GM18868 (cell line): ENCODE results near the gene FKBP1C.

Experiments
- ATAC-seq: cut with Tn5 transposase; IDR thresholded peaks from one replicate; pipeline ENCODE4 v1.9.1; 2021; ENCODE audit warnings: mild to moderate bottlenecking, moderate library complexity; ENCODE audit not compliant: unreplicated experiment

Gene FKBP1C

DNA sequence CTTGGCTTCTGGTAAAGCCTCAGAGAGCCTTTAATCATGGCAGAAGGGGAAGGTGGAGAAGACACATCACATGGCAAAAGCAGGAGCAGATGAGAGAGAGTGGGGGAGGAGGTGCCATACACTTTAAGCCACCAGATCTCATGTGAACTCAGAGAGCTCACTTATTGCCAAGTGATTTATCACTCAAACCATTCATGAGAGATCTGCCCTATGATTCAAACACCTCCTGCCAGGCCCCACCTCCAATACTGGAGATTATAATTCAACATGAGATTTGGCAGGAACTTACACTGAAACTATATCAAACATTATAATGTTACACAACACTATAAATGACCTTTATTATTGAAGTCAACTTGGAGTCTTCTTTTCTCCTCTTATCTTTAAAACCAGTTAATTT lies 47.9 kb downstream of the FKBP1C start:
- no peak for ATAC-seq

DNA sequence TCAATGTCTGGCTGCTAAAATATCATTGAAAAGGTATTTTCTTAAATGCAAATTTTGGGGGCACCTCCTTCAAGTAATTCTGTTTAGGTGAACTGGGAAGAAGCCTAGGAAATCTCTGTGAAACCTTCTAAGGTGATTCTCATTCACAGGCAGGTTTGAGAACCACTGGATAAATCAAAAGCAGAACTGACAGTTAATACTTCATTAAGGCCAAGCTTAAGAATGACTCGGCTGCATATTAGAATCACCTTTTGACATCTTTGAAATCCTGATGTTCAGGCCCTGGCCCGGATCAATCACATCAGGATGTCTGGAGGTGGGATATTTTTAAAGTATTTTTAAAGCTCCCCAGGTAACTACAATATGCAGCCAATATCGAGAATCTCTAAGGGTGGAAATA lies 50.6 kb downstream of the FKBP1C start:
- no peak for ATAC-seq
